KG1 (cell line): ENCODE data around the gene NIPA2.

ENCODE experiments used
- DNase-seq: peaks from one replicate; lab custom pipeline; 2025; lab: John Stamatoyannopoulos, UW

NIPA2 gene

GRCh38 chr15:22902981-22903380, 64.5 kb downstream of the NIPA2 start:
- no peak for DNase-seq

GRCh38 chr15:22903427-22903826, 65.0 kb downstream of the NIPA2 start:
- no peak for DNase-seq

- DNase-seq: no peak
Observed at GRCh38 chr15:22903961-22904534, 65.6 kb downstream of the NIPA2 start.

GRCh38 chr15:22904736-22905135, 66.3 kb downstream of the NIPA2 start:
- no peak for DNase-seq

- no peak for DNase-seq
Observed at GRCh38 chr15:22907161-22907950, 68.9 kb downstream of the NIPA2 start.

GRCh38 chr15:22908830-22909229, 70.4 kb downstream of the NIPA2 start:
- no peak for DNase-seq

- DNase-seq: no peak
Observed at GRCh38 chr15:22911306-22911705, 72.8 kb downstream of the NIPA2 start.

GRCh38 chr15:22912256-22912655, 73.8 kb downstream of the NIPA2 start:
- no peak for DNase-seq

GRCh38 chr15:22913646-22914380, 75.3 kb downstream of the NIPA2 start:
- DNase-seq: no peak

- DNase-seq: no peak
Observed at GRCh38 chr15:22915866-22916515, 77.5 kb downstream of the NIPA2 start.

- no peak for DNase-seq
Observed at GRCh38 chr15:22916606-22917350, 78.3 kb downstream of the NIPA2 start.

- DNase-seq: no peak
Observed at GRCh38 chr15:22917556-22917955, 79.1 kb downstream of the NIPA2 start.
